Testis (tissue), 3 donors: ENCODE results near the gene ETDB. TPM values are rescaled to one million over a fixed set of nuclear protein-coding genes. Genes with fewer than 3 reads are reported as not detected.

ENCODE experiments used
- DNase-seq: peaks from one replicate; pipeline ENCODE4 v3.0.0-alpha.2; 2019
- H3K27ac ChIP-seq, 2 donors: fragments of 200-600 bp; sonication (generic); one replicate each; pipeline ENCODE4 v1.5.1; 2019
- H3K27me3 ChIP-seq: fragments of 200-600 bp; sonication (generic); one replicate; pipeline ENCODE4 v1.5.1; 2019
- H3K36me3 ChIP-seq: fragments of 200-600 bp; sonication (generic); one replicate; pipeline ENCODE4 v1.5.1; 2017; ENCODE audit warnings: low read depth; ENCODE audit errors: missing control alignments
- H3K4me1 ChIP-seq: fragments of 200-600 bp; sonication (generic); one replicate; pipeline ENCODE4 v1.5.1; 2019
- H3K4me3 ChIP-seq, 2 donors: fragments of 200-600 bp; sonication (generic); one replicate each; pipeline ENCODE4 v1.5.1; 2017 to 2019
- H3K9me3 ChIP-seq: fragments of 200-600 bp; sonication (generic); one replicate; pipeline ENCODE4 v1.5.1; 2017
- CTCF ChIP-seq, 3 experiments: fragments of 450-650 bp in 2 of 3; fragments of 200-600 bp in 1 of 3; sonication (generic) in 1 of 3; IDR thresholded peaks; one replicate each; pipeline ENCODE4 v1.5.1; 2016 to 2019; ENCODE audit warnings: antibody characterized with exemption in 3 of 3, mild to moderate bottlenecking in 2 of 3, moderate library complexity in 1 of 3
- POLR2A ChIP-seq: fragments of 450-650 bp; IDR thresholded peaks from one replicate; pipeline ENCODE4 v1.6.1; 2017; ENCODE audit warnings: antibody characterized with exemption, mild to moderate bottlenecking, moderate library complexity
- WGBS, 2 donors: methylation state at CpG; one replicate each; pipeline ENCODE4 v1.1.5; 2018; 5-methylcytosine and 5-hydroxymethylcytosine counted together
- intact Hi-C: fragments of 100-400 bp; cut with DNase I; formaldehyde crosslinking; loops from one replicate; pipeline ENCODE4 v1.15.1; 2023; ENCODE audit warnings: low total_unique reads
- polyA plus RNA-seq: library from polyadenylated mRNA; stranded (reverse); fragments of 350-450 nt; fragmentation: Illumina TruSeq; extraction: RNeasy Lipid Tissue Mini Kit (QIAGEN cat#74804); gene quantifications from one replicate; pipeline ENCODE4 v1.2.3, GENCODE V29; 2014; ENCODE audit warnings: low read depth, low replicate concordance; ENCODE audit not compliant: insufficient read depth
- total RNA-seq, 2 donors: library from RNA; depleted of rRNA; stranded (reverse); fragments of >200 nt; gene quantifications; one replicate each; pipeline ENCODE4 v1.2.3, GENCODE V29; 2016

ETDB gene
- total and polyA plus RNA-seq, 3 donors from 2014 or later = 2.0 to 17.4 (median 2.7) TPM

GRCh38 chrX:135095715-135096114, 24.6 kb downstream of the ETDB start:
- WGBS, 2 donors = 89% methylated on average over 5 of the region's 5 CpGs; no CpG with 5 or more reads in 1 of the 2 donors
- Histone ChIP-seq H3K4me3 (no peak overlapping the region), H3K36me3 (no peaks in the 10 kb centered on the region), H3K27ac (no peak overlapping the region), H3K4me1 (no peaks in the 10 kb centered on the region), H3K27me3 (no peaks in the 10 kb centered on the region), H3K9me3 (no peaks in the 10 kb centered on the region)
- DNase-seq = no peak
- TF ChIP-seq POLR2A = no peak
- TF ChIP-seq CTCF (IDR thresholded peaks at IDR 0.05) = no peak
- intact Hi-C loops = no loop called here

DNA sequence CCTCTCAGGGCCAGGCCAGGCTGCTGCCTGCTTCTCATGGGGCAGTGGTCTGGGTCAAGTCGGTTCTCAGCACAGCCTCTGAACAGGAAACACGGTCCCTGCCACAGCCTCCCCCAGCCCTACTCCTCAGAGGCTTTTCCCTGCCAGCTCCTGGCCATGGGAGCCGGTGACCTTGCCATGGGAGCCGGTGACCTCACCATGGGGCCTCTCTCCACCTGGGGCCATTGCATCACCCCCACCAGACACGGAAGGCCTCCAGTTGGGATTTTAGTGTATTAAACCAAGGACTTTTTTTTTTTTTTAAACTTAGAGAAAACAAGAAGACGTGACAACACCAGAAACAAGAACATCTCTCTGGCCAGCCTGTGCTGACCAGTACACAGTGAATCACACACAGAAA, 25.6 kb downstream of the ETDB start:
- no peak for TF ChIP-seq CTCF (IDR thresholded peaks at IDR 0.05)
- no peak for TF ChIP-seq POLR2A
- DNase-seq = no peak
- WGBS, 2 donors = 40 to 69% methylated on average over 4 to 6 of the region's 6 CpGs
- intact Hi-C loops = no loop called here
- Histone ChIP-seq H3K4me3 (no peak overlapping the region), H3K4me1 (no peaks in the 10 kb centered on the region), H3K9me3 (no peaks in the 10 kb centered on the region), H3K27me3 (no peaks in the 10 kb centered on the region), H3K36me3 (no peaks in the 10 kb centered on the region), H3K27ac (no peak overlapping the region)

DNA sequence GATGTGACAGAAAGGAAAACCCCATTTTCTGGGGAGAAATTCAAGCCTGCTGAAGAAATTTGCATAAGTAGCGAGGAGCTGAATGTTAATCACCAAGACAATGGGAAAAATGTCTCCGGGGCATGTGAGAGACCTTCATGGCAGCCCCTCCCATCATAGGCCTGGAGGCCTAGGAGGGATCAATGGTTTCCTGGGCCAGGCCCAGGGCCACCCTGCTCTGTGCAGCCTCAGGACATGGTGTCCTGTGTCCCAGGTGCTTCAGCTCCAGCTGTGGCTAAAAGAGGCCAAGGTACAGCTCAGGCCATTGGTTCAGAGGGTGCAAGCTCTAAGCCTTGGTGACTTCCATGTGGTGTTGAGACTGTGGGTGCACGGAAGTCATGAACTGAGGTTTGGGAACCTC, 31.2 kb downstream of the ETDB start:
- Histone ChIP-seq H3K27me3 (no peaks in the 10 kb centered on the region), H3K36me3 (no peaks in the 10 kb centered on the region), H3K4me3 (no peak overlapping the region), H3K9me3 (no peaks in the 10 kb centered on the region), H3K27ac (no peak overlapping the region), H3K4me1 (no peaks in the 10 kb centered on the region)
- DNase-seq = no peak
- WGBS, 2 donors = 85 to 96% methylated on average over 2 to 3 of the region's 3 CpGs
- no peak for TF ChIP-seq CTCF (IDR thresholded peaks at IDR 0.05)
- TF ChIP-seq POLR2A = no peak
- intact Hi-C loops = no loop called here

DNA sequence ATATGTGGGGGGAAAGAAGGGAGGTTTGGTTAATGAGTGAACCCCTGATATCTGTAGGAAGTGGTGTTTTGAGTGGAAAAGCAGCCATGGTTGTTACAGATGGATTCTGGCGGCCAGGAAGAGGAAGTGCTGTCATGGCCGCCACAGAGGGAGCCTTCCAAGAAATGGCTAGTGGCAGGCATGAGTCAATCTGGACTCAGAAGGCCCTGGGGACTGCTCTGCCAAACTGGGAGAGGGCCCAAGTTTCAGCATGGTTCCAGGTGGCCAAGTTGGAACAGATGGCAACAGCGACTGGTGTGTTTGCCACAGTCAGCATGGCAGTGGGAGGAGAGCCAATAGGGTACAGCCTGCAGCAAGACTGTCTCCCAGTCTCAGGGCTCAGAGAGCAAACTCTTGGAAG, 32.5 kb downstream of the ETDB start:
- Histone ChIP-seq H3K4me3 (no peak overlapping the region), H3K36me3 (no peaks in the 10 kb centered on the region)
- WGBS, 2 donors = 60 to 94% methylated on average over 1 to 3 of the region's 3 CpGs

More for the DNA sequence above, 32.5 kb downstream of the ETDB start:
- intact Hi-C loops = no loop called here
- Histone ChIP-seq H3K27ac (no peak overlapping the region), H3K4me1 (no peaks in the 10 kb centered on the region), H3K27me3 (no peaks in the 10 kb centered on the region), H3K9me3 (no peaks in the 10 kb centered on the region)
- no peak for DNase-seq
- no peak for TF ChIP-seq CTCF (IDR thresholded peaks at IDR 0.05)
- TF ChIP-seq POLR2A = no peak
